Chondrocyte (in vitro differentiated cells): Measurements from ENCODE around the gene L3MBTL3. TPM values are rescaled to one million over a fixed set of nuclear protein-coding genes. Genes with fewer than 3 reads are reported as not detected.
"Not testable (repeated sequence)": the region's sequence is repeated elsewhere in the genome, so short reads cannot be mapped to it uniquely, and the experiment has no call there.

Experiments used
- DNase-seq: peaks from one replicate; pipeline ENCODE4 v3.0.0; 2021; ENCODE audit warnings: mixed read lengths, low spot score
- H3K27ac Mint-ChIP-seq: one replicate; pipeline ENCODE4 v1.8.0; 2021; ENCODE audit warnings: mild to moderate bottlenecking, moderate library complexity, mixed read lengths; ENCODE audit not compliant: unreplicated experiment
- H3K27me3 Mint-ChIP-seq: 2 replicates; pipeline ENCODE4 v1.8.0; 2021; ENCODE audit warnings: low read depth, mixed read lengths
- H3K36me3 Mint-ChIP-seq: 2 replicates; pipeline ENCODE4 v1.8.0; 2021; ENCODE audit warnings: low read depth, mixed read lengths
- H3K4me1 Mint-ChIP-seq: 2 replicates; pipeline ENCODE4 v1.8.0; 2021; ENCODE audit warnings: low read depth, mild to moderate bottlenecking, mixed read lengths
- H3K4me3 Mint-ChIP-seq: one replicate; pipeline ENCODE4 v1.8.0; 2021; ENCODE audit warnings: mild to moderate bottlenecking, moderate library complexity, mixed read lengths; ENCODE audit not compliant: unreplicated experiment
- H3K9me3 Mint-ChIP-seq: 2 replicates; pipeline ENCODE4 v1.8.0; 2021; ENCODE audit warnings: low read depth, mixed read lengths
- total RNA-seq: library from RNA; stranded (reverse); gene quantifications from 3 replicates; pipeline ENCODE4 v1.2.1, GENCODE V29; 2021
- TF ChIP-seq, protein P1 (sequence below): fragments of 200-600 bp; sonication (generic); IDR thresholded peaks from 2 replicates; pipeline ENCODE4 v1.5.0; 2021; ENCODE audit warnings: antibody characterized with exemption, mild to moderate bottlenecking, moderate library complexity

The L3MBTL3 gene
- total RNA-seq, 1 donor from 2014 or later = 15.4 TPM

DNA sequence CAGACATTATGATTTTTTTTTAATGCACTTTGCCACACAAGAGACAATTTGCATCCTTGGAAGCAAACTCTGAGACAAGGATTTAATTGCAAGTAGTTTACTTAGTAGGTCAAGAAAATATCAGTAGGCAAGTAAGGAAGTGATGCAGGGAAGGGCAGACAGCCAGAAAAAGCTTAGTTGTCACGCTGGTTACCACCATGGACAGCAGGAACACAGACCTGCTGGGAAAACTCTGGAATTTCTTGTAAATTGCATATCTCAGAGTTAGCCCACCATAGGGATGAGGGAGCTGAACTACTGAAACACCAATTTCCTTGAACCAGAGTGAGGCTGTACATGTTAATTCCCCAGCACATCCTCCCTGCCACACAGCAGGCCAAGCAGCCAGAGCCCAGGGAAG lies 92.7 kb downstream of the L3MBTL3 start:
- H3K4me1 Mint-ChIP-seq = peaks cover 6% of the 10 kb centered on the region
- peaks cover 13% of the 10 kb centered on the region for H3K36me3 Mint-ChIP-seq
- TF ChIP-seq, protein P1, sequence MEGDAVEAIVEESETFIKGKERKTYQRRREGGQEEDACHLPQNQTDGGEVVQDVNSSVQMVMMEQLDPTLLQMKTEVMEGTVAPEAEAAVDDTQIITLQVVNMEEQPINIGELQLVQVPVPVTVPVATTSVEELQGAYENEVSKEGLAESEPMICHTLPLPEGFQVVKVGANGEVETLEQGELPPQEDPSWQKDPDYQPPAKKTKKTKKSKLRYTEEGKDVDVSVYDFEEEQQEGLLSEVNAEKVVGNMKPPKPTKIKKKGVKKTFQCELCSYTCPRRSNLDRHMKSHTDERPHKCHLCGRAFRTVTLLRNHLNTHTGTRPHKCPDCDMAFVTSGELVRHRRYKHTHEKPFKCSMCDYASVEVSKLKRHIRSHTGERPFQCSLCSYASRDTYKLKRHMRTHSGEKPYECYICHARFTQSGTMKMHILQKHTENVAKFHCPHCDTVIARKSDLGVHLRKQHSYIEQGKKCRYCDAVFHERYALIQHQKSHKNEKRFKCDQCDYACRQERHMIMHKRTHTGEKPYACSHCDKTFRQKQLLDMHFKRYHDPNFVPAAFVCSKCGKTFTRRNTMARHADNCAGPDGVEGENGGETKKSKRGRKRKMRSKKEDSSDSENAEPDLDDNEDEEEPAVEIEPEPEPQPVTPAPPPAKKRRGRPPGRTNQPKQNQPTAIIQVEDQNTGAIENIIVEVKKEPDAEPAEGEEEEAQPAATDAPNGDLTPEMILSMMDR = no peak
- no peak for DNase-seq
- peaks cover 8% of the 10 kb centered on the region for H3K9me3 Mint-ChIP-seq
- no peak overlapping the region for H3K4me3 Mint-ChIP-seq
- no peaks in the 10 kb centered on the region for H3K27me3 Mint-ChIP-seq
- H3K27ac Mint-ChIP-seq = no peak overlapping the region

DNA sequence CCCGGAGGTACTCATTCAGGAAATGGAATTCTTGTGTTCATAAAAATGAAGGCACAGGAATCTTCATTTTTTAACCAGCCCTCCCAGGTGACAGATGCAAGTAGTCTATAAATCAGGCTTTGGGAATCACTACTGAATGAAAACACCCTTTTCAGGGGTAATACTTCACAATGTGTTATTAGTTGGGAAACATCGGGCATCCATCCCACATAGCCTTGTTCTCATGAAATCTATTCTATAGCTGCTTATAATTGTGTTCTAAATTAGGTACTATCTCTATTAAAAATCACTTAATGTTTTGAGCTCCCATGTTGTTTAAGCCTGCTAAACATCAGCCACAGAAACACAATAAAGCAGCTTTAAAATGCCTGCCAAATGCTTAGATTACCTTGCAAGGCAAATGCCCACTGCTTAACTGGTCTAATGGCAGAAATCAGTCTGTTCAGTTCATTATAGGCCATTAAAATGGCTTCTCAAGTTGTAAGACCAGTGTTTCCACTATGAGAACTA lies 94.9 kb downstream of the L3MBTL3 start:
- Mint-ChIP-seq H3K4me3 (no peak overlapping the region), H3K4me1 (peaks cover 6% of the 10 kb centered on the region), H3K27me3 (no peaks in the 10 kb centered on the region), H3K9me3 (peaks cover 8% of the 10 kb centered on the region), H3K36me3 (peaks cover 10% of the 10 kb centered on the region), H3K27ac (no peak overlapping the region)
- DNase-seq = no peak
- TF ChIP-seq, protein P1 = no peak

DNA sequence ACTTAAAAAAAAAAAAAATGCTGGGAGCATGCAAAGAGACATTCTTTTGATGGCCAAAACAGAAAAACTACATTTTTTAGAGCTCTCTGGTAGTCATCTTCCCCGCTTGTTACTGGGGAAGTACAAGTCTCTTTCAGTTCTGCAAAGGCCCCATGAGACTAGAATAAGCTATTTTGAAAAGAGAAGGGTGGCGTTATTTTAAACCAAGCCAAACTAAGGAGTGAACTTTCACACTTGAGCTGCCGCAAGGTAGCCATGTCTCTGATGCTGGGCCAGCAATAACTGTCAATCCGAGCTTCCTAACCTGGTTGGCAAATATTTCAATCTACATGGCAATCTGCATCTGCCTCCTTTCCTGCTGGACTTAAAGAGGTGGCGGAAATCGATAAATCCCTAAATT lies 96.7 kb downstream of the L3MBTL3 start:
- H3K9me3 Mint-ChIP-seq = peaks cover 3% of the 10 kb centered on the region
- H3K27me3 Mint-ChIP-seq = no peaks in the 10 kb centered on the region
- no peak for DNase-seq
- H3K4me1 Mint-ChIP-seq = peaks cover 6% of the 10 kb centered on the region
- no peak overlapping the region for H3K4me3 Mint-ChIP-seq
- TF ChIP-seq, protein P1 = no peak
- H3K27ac Mint-ChIP-seq = no peak overlapping the region
- H3K36me3 Mint-ChIP-seq = peaks cover 6% of the 10 kb centered on the region

DNA sequence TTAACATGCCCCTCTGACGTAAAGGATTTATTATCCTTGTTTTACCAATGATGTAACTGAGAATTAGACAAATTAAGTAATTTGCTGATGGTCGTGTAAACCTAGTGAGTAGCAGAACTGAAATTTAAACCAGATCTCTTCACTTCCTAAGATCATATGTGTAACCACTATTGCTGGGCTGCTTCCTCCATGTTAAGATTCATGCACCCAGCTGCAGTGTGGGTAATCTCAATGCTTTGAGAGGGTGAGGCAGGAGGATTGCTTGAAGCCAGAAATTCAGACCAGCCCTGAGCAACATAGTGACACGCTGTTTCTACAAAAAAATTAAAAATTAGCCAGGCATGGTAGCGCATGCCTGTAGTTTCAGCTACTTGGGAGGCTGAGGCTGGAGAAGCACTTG lies 97.9 kb downstream of the L3MBTL3 start:
- TF ChIP-seq, protein P1 = no peak
- Mint-ChIP-seq H3K4me1 (peaks cover 6% of the 10 kb centered on the region), H3K4me3 (no peak overlapping the region), H3K36me3 (peaks cover 2% of the 10 kb centered on the region), H3K27ac (no peak overlapping the region), H3K9me3 (no peaks in the 10 kb centered on the region), H3K27me3 (no peaks in the 10 kb centered on the region)
- DNase-seq = no peak

DNA sequence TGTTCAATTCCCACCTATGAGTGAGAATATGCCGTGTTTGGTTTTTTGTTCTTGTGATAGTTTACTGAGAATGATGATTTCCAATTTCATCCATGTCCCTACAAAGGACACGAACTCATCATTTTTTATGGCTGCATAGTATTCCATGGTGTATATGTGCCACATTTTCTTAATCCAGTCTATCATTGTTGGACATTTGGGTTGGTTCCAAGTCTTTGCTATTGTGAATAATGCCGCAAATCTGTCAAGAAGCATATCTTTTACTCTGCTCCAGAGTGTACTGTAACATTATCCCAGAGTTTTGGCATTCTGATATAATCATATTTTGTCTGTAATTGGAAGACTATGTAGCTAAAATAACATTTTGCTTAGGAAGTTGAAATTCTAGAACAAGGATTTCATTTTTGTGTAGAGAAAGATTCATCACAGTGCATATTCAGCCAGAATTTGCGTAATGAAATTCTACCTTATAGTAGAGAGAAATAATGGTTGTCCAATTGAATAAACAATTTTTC lies 98.9 kb downstream of the L3MBTL3 start:
- H3K4me3 Mint-ChIP-seq, H3K27me3 Mint-ChIP-seq, H3K27ac Mint-ChIP-seq, H3K36me3 Mint-ChIP-seq, DNase-seq, H3K9me3 Mint-ChIP-seq, H3K4me1 Mint-ChIP-seq: not testable (repeated sequence)

DNA sequence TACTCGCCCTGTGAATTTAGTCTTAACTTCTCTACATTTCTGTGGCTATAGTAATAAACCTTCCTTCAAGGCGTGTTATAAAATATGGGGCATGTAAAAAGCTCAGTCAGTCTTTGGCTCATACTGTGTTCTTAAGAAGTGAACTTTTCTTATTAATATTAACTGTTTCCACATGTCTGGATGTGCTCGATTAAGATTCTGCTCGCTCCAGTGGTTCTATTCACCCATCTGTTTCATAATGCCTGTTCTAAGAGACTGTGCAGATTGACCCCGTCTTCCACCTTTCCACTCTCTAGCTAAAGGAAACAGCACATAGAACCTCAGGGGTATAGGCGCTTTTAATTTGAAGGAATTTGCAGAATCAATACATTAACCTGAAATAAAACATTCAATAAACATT lies 99.9 kb downstream of the L3MBTL3 start:
- H3K36me3 Mint-ChIP-seq = no peaks in the 10 kb centered on the region

More for the DNA sequence above, 99.9 kb downstream of the L3MBTL3 start:
- peaks cover 6% of the 10 kb centered on the region for H3K4me1 Mint-ChIP-seq
- no peak overlapping the region for H3K27ac Mint-ChIP-seq
- H3K27me3 Mint-ChIP-seq = no peaks in the 10 kb centered on the region
- DNase-seq = no peak
- TF ChIP-seq, protein P1 = no peak
- H3K4me3 Mint-ChIP-seq = no peak overlapping the region
- H3K9me3 Mint-ChIP-seq = no peaks in the 10 kb centered on the region
